Measurements from ENCODE around the gene KLHL29.

The KLHL29 gene

GRCh38 chr2:23468474-23469141 is 83.6 kb downstream of the KLHL29 start:
- TF ChIP-seq SPI1 (IDR thresholded peaks at IDR 0.05; ENCODE audit: low read depth, low read length) (no peak), TAF1 (IDR thresholded peaks at IDR 0.05; ENCODE audit: low read depth, low read length) (no peak), POLR2AphosphoS5 (IDR thresholded peaks at IDR 0.05; ENCODE audit: low read depth, low read length) (no peak), POLR2A (IDR thresholded peaks at IDR 0.05; ENCODE audit: low read depth, low read length) (no peak), POU2F2 (IDR thresholded peaks at IDR 0.05; ENCODE audit: low read depth, low read length) (no peak), PAX5 (IDR thresholded peaks at IDR 0.05; ENCODE audit: insufficient read depth, low read length, severe bottlenecking) (no peak)
- FAIRE-seq (no peak), DNase-seq (ENCODE audit: insufficient read length, low spot score) (no peak)

GRCh38 chr2:23469142-23469540 is 84.2 kb downstream of the KLHL29 start:
- no peak for DNase-seq (ENCODE audit: insufficient read length, low spot score)
- no peak for TF ChIP-seq POU2F2 (IDR thresholded peaks at IDR 0.05; ENCODE audit: low read depth, low read length)
- TF ChIP-seq PAX5 (IDR thresholded peaks at IDR 0.05; ENCODE audit: insufficient read depth, low read length, severe bottlenecking): no peak
- no peak for TF ChIP-seq SPI1 (IDR thresholded peaks at IDR 0.05; ENCODE audit: low read depth, low read length)
- TF ChIP-seq TAF1 (IDR thresholded peaks at IDR 0.05; ENCODE audit: low read depth, low read length): no peak
- FAIRE-seq: no peak

- DNase-seq (ENCODE audit: insufficient read length, low spot score) (no peak), FAIRE-seq (no peak)
- TF ChIP-seq POLR2A (IDR thresholded peaks at IDR 0.05; ENCODE audit: low read depth, low read length): no peak
- TF ChIP-seq SPI1 (IDR thresholded peaks at IDR 0.05; ENCODE audit: low read depth, low read length): no peak
- no peak for TF ChIP-seq POLR2AphosphoS5 (IDR thresholded peaks at IDR 0.05; ENCODE audit: low read depth, low read length)
- no peak for TF ChIP-seq POU2F2 (IDR thresholded peaks at IDR 0.05; ENCODE audit: low read depth, low read length)
- TF ChIP-seq TAF1 (IDR thresholded peaks at IDR 0.05; ENCODE audit: low read depth, low read length): no peak
- TF ChIP-seq PAX5 (IDR thresholded peaks at IDR 0.05; ENCODE audit: insufficient read depth, low read length, severe bottlenecking): no peak
Measured at GRCh38 chr2:23475036-23475435, 90.1 kb downstream of the KLHL29 start.

- FAIRE-seq (no peak), DNase-seq (ENCODE audit: insufficient read length, low spot score) (no peak)
- TF ChIP-seq POLR2AphosphoS5 (IDR thresholded peaks at IDR 0.05; ENCODE audit: low read depth, low read length): no peak
Measured at GRCh38 chr2:23475473-23475872, 90.5 kb downstream of the KLHL29 start.

GRCh38 chr2:23476786-23477185 is 91.8 kb downstream of the KLHL29 start:
- TF ChIP-seq POU2F2 (IDR thresholded peaks at IDR 0.05; ENCODE audit: low read depth, low read length) (no peak), SPI1 (IDR thresholded peaks at IDR 0.05; ENCODE audit: low read depth, low read length) (no peak), TAF1 (IDR thresholded peaks at IDR 0.05; ENCODE audit: low read depth, low read length) (no peak), POLR2AphosphoS5 (IDR thresholded peaks at IDR 0.05; ENCODE audit: low read depth, low read length) (no peak), POLR2A (IDR thresholded peaks at IDR 0.05; ENCODE audit: low read depth, low read length) (no peak), PAX5 (IDR thresholded peaks at IDR 0.05; ENCODE audit: insufficient read depth, low read length, severe bottlenecking) (no peak)
- DNase-seq (ENCODE audit: insufficient read length, low spot score) (no peak), FAIRE-seq (no peak)

GRCh38 chr2:23477392-23477791 is 92.4 kb downstream of the KLHL29 start:
- FAIRE-seq (no peak), DNase-seq (ENCODE audit: insufficient read length, low spot score) (no peak)
- TF ChIP-seq POLR2AphosphoS5 (IDR thresholded peaks at IDR 0.05; ENCODE audit: low read depth, low read length) (no peak), POLR2A (IDR thresholded peaks at IDR 0.05; ENCODE audit: low read depth, low read length) (no peak), TAF1 (IDR thresholded peaks at IDR 0.05; ENCODE audit: low read depth, low read length) (no peak), PAX5 (IDR thresholded peaks at IDR 0.05; ENCODE audit: insufficient read depth, low read length, severe bottlenecking) (no peak), POU2F2 (IDR thresholded peaks at IDR 0.05; ENCODE audit: low read depth, low read length) (no peak), SPI1 (IDR thresholded peaks at IDR 0.05; ENCODE audit: low read depth, low read length) (no peak)

- no peak for TF ChIP-seq POLR2A (IDR thresholded peaks at IDR 0.05; ENCODE audit: low read depth, low read length)
- no peak for TF ChIP-seq SPI1 (IDR thresholded peaks at IDR 0.05; ENCODE audit: low read depth, low read length)
- no peak for TF ChIP-seq POU2F2 (IDR thresholded peaks at IDR 0.05; ENCODE audit: low read depth, low read length)
- no peak for TF ChIP-seq TAF1 (IDR thresholded peaks at IDR 0.05; ENCODE audit: low read depth, low read length)
- no peak for TF ChIP-seq POLR2AphosphoS5 (IDR thresholded peaks at IDR 0.05; ENCODE audit: low read depth, low read length)
- no peak for TF ChIP-seq PAX5 (IDR thresholded peaks at IDR 0.05; ENCODE audit: insufficient read depth, low read length, severe bottlenecking)
- FAIRE-seq (no peak), DNase-seq (ENCODE audit: insufficient read length, low spot score) (no peak)
Measured at GRCh38 chr2:23478087-23478932, 93.3 kb downstream of the KLHL29 start.

- TF ChIP-seq POLR2A (IDR thresholded peaks at IDR 0.05; ENCODE audit: low read depth, low read length) (no peak), POLR2AphosphoS5 (IDR thresholded peaks at IDR 0.05; ENCODE audit: low read depth, low read length) (no peak), POU2F2 (IDR thresholded peaks at IDR 0.05; ENCODE audit: low read depth, low read length) (no peak)
- DNase-seq (ENCODE audit: insufficient read length, low spot score) (no peak), FAIRE-seq (no peak)
Measured at GRCh38 chr2:23478933-23479683, 94.1 kb downstream of the KLHL29 start.

GRCh38 chr2:23480957-23481797 is 96.2 kb downstream of the KLHL29 start:
- no peak for DNase-seq (ENCODE audit: insufficient read length, low spot score)
- no peak for FAIRE-seq

More at GRCh38 chr2:23480957-23481797, 96.2 kb downstream of the KLHL29 start:
- TF ChIP-seq PAX5 (IDR thresholded peaks at IDR 0.05; ENCODE audit: insufficient read depth, low read length, severe bottlenecking) (no peak), SPI1 (IDR thresholded peaks at IDR 0.05; ENCODE audit: low read depth, low read length) (no peak), POLR2A (IDR thresholded peaks at IDR 0.05; ENCODE audit: low read depth, low read length) (no peak), TAF1 (IDR thresholded peaks at IDR 0.05; ENCODE audit: low read depth, low read length) (no peak), POU2F2 (IDR thresholded peaks at IDR 0.05; ENCODE audit: low read depth, low read length) (no peak), POLR2AphosphoS5 (IDR thresholded peaks at IDR 0.05; ENCODE audit: low read depth, low read length) (no peak)
